Dermis blood vessel endothelial cell (primary cell): Measurements from ENCODE around the gene FGGY. TPM values are rescaled to one million over a fixed set of nuclear protein-coding genes. Genes with fewer than 3 reads are reported as not detected.

ENCODE experiments used
- DNase-seq: peaks from one replicate; pipeline ENCODE4 v3.0.0; 2010
- total RNA-seq: library from RNA; depleted of rRNA; stranded (reverse); fragments of >200 nt; gene quantifications from 2 replicates; pipeline ENCODE4 v1.2.3, GENCODE V29; 2014

The FGGY gene
- total RNA-seq, 1 donor from 2014 or later, result 7.3 TPM

DNA sequence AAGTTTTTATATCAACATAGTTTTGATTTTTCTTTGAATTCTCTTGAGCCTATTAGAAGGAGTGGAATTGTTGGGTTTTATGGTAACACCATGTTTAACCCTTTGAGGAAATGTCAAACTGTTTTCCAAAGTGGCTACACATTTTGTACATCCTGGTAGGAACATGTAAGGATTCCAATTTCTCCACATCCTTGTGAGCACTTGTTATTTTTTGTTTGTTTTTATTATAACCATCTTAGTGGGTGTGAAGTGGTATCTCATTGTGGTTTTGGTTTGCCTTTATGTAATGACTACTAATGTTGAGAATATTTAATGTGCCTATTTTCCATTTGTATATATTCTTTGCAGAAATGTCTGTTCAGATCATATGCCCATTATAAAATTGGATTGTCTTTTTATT lies 120.5 kb downstream of the FGGY start:
- no peak for DNase-seq

DNA sequence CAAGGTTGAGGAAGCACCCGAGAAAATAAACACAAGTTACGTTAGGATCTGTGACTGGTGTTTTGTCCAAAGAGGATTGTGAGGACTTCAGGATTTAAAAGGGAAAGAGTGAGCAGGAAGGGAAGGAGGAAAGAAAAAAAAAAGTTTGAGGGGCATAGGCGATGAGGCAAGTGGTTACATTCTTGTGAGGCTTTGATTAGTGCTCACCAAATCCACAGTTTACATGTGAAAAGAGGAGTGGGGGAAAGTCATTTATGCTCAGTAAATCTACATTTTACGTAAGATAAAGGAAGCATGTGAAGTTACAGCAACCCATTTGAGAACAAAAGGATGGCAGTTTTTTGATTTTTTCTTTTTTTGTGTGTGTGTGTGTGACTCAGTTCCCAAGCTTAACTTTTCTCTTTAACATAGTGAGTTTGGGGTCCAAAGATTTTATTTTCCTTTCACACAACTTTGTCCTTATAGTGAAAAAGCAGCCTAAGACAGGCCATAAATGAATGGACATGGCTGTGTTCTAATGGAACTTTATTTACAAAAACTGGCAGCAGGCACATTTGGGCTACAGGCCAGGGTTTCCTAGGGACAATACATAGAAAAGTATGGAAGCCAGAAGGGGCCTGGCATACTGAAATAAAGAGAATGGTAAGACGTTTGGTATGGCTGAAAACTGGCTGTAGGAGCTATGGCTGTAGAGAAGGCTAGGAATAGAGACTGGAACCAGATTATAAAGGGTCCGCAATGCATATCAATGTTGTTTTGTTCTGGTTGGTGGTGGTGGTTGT lies 121.7 kb downstream of the FGGY start:
- no peak for DNase-seq

DNA sequence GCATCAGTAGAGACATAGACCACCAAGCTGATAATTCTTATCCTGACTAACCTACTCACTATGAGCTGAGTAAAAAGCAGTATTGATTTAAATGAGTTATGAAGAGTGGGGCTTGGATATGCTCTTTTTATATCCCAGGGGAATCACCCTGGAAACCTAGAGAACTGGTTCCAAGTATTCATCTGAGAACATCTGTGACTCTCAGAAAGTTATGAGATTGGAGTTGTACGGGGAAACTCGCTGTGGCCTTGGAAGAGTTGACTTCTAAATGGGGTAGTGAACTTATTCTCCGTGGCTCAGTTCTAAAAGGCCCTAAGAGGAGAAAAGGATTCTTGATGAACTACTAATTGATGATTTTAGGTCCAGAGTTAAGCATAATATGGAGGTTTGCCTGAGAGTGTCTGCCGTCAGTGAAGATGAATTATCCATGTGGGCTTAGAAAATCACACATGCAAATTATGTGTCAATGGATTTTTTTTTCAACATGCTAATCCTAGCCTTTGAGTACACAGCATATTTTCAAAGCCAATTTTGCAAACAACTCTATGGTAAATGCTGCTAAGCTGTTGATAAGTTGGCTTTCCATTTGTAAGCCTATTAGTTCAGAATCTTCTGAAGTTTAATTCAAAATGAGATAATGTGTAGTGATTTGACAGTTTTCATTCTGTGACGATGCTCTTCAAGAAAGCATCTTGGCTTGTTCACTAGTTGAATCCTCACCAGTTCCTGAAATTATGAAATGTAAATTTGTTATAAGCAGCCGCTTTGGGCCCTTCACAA lies 122.7 kb downstream of the FGGY start:
- no peak for DNase-seq

DNA sequence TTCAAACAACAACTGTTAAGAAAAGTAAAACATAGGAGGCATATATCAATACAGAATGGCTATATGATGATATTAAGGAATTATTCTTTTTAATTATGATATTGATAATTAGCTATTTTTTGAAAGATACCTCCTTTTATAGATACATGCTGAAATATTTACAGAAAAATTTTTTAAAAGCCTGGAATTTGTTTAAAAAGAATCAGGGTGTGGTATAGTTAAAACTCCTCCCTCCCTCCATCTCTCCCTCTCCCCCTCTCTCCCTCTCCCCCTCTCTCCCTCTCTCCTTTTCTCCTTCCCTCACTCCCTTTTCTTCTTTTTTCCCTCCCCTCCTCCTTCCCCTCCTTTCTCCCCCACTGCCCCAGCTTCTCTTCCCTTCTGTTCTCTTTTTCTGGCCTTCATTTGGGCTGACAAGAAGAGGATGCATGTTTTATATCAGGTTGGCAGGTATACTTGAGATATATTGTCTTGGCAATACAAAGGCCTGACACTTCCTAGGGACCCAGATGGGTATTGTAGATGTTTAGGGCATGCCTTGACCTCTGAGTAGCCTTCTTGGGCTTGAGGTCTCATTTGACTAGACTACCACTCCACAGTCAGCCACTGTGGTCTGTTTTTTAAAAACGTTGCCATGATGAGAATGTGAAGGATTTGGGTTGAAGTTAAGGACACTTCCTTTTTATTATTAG lies 124.5 kb downstream of the FGGY start:
- no peak for DNase-seq

DNA sequence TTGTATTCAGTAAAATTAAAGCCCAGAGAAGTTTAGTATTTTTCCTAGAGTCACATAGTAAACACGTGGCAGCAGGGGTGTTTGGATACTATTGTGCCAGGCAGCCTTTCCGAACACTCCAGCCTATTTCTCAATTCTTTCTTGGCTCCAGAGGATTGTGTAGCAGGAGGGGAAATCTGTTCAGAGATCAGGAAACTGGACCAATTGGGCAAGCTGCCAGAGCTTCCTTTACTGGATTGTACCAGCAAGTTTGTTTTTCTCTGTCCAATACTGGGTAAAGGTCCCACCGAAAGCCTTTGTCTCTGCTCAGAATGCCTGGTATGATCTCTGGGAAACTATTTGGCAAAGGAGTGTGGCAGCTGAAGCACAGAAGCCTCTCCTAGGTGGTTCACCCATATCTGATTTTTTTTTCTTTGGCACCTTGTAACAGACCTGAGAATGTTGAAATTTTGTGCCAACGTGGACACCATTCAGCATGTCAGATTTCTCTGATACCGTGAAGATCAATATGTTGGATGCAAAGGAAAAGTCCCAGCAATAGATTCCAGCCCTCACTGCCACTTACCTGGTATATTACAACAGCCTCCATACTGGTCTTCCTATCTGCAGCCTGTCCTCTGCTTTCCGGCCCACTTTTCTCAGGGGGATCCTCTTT lies 126.2 kb downstream of the FGGY start:
- DNase-seq, result peak; percentile 98

GRCh38 chr1:59427155-59427554 lies 130.3 kb downstream of the FGGY start:
- DNase-seq, result no peak

GRCh38 chr1:59427784-59428183 lies 130.9 kb downstream of the FGGY start:
- no peak for DNase-seq

DNA sequence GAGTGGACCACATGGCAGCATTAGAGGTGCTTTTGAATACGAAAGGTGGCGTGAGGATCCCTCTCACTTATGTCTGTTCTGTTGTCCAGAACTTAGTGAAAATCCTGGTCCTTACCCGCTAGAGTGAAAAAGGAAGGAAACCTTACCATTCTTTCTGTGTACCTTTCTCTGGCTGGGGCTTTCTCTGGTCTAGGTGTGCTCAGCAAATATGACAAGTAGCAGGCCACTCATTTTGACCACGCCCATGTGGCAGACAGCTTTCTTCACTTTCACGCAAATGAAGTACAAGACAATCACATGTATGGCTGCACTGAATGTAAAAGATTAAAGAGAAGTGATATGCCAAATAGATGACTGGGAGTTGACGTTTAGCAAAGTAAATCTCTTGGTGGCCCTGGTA lies 131.9 kb downstream of the FGGY start:
- no peak for DNase-seq

DNA sequence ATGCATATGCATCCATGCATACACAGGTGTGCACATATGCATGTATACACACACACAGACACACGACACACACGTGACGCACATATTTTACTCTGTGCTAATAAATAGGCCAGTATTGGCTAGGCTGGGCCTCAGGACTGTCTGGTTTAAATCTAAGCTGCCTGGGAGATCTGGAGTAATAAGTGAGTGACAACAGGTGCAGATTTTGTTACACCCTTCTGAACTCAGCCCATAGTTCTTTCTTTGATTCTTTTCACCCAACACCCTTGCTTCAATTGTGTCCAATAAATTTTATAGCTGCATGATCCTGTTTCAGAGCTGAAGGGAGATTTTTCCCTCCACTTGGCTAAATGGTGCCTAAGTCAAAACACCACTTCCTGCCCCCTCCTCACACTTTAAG lies 132.8 kb downstream of the FGGY start:
- DNase-seq, result no peak

- DNase-seq, result no peak
Measured at GRCh38 chr1:59431566-59432294, 134.8 kb downstream of the FGGY start.

DNA sequence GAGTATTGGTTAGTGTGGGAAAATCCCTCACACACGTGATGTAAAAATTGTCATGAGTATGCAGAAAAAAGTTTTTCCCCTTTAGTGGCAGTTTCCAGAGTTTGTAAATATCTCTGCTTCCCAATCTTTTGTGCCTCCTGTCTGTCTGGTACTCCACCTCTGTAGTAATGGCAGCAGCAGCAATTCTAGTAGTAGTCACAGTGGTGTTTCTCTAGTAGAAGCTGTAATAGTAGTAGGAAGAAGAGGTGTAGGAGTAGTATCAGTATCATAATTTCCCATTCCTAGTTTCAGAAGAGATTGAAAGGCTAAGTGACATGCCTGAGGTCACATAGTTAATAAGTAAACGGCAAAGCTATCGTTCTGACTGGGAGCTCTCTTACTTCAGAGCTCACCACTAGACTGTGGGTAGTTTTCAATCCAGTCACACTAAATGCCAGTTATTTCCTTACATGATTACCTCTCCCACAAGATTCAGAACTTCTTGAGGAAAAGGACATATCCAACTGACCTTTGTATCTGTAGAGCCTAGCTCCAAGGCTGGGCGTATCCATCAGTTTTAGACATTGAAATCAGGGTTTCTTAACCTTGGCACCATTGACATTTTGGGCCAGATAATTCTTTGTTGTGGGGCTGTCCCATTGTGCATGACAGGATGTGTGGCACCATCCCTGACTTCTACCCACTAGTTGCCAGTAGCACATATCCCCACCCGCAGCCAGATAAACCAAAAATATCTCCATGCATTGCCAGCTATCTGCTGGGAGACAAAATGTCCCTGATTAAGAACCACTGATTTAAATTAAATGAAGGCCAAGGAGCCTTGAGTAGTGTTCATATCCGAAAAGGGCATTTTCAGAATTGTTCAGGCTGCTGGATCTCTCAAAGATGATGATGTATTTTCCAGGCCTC lies 135.9 kb downstream of the FGGY start:
- DNase-seq, result no peak

- DNase-seq, result no peak
Measured at GRCh38 chr1:59433440-59433813, 136.5 kb downstream of the FGGY start.

DNA sequence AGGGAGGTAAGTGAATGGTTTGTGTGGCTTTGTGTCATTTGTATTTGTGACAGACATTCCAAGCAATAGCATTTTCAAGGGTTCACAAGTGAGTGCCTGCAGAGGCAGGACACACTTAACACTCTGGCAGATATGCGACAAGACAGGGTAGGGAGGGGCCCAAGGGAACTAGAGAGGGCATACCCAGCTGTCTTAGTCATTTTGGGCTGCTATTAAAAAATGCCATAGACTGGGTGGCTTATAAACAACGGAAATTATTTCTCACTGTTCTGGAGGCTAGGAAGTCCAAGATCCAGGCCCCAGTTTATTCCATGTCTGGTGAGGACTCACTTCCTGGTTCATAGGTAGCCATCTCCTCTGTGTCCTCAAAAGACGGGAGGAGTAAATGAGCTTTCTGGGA lies 137.4 kb downstream of the FGGY start:
- peak; percentile 7 for DNase-seq

- DNase-seq, result no peak
Measured at GRCh38 chr1:59436637-59437036, 139.7 kb downstream of the FGGY start.

DNA sequence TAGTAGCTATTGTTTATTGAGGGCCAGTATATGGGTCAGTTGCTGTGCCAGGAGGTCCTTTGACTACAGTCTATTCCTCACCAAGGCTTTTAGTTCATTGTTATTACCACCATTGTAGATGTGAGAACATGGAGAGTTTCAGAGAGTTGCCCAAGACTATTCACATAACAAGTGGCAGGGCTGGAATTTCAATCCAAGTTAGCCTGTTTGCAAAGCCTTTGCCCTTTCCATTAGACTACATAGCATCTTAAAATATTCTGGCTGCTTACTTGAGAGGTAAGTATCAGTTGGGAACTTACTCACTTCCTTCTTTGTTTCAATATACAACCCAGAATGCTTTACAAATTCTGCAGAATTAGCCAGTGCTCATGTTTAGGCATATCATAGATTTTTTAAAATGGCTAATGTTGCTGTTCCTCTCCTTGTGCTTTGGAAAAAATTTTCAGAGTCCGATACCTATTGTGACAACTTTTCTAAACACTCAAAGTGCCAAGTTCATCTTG lies 141.2 kb downstream of the FGGY start:
- DNase-seq, result no peak

DNA sequence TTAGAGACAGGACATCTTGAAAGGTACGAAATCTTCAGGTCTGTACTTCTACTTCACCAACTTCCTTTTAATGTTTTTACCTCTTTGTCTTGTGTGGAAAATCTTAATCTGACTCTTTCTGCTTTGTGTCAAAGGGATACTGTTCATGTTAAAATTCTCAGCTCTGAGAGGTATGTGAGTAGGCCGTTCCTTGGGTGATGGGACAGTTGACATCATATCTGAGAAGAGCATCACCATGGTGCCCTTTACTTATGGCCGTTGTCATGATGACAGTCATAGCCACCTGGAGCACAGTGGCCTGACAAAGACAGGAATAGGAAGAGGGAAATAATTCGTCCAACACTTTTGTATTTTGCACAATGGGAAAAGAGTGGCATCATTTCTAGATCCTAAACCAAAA lies 145.6 kb downstream of the FGGY start:
- DNase-seq, result no peak

GRCh38 chr1:59443310-59443709 lies 146.4 kb downstream of the FGGY start:
- DNase-seq, result no peak

DNA sequence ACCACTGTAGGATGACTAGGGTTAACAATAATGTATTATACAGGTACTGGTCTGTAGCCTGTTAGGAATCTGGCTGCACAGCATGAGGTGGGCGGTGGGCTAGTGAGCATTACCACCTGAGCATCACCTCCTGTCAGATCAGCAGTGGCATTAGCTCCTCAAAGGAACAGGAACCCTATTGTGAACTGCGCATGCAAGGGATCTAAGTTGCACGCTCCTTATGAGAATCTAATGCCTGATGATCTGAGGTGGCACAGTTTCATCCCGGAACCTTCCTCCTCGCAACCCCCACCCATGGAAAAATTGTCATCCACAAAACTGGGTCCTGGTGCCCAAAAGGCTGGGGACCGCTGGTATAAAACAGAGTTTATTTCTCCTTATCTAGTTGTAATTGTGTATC lies 147.6 kb downstream of the FGGY start:
- DNase-seq, result no peak

DNA sequence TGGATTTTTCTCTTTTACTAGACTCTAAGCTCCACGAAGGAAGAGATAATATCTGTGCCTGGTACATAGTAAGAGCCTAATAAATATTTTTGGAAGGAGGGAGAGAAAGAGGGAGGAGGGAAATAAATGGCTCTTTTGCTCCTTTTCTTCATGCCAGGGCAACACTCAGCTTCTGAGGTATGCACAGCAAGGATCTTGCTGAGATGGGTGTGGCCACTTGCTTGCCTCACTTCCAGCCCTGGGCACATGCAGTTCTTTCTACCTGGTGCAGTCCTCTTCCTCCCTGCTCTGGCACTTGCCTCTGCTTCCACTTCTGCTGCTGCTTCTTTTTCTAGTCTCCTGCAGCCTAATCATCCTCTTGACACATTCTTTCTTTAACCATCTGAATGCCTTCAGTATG lies 148.1 kb downstream of the FGGY start:
- DNase-seq, result no peak

- no peak for DNase-seq
Measured at GRCh38 chr1:59446257-59446901, 149.5 kb downstream of the FGGY start.

- DNase-seq, result no peak
Measured at GRCh38 chr1:59452026-59452425, 155.1 kb downstream of the FGGY start.
